ENCODE data around the gene CACNA1C. TPM values are rescaled to one million over a fixed set of nuclear protein-coding genes. Genes with fewer than 3 reads are reported as not detected.

Gene CACNA1C
- total RNA-seq, 1 donor from 2014 or later: 1.6 TPM

DNA sequence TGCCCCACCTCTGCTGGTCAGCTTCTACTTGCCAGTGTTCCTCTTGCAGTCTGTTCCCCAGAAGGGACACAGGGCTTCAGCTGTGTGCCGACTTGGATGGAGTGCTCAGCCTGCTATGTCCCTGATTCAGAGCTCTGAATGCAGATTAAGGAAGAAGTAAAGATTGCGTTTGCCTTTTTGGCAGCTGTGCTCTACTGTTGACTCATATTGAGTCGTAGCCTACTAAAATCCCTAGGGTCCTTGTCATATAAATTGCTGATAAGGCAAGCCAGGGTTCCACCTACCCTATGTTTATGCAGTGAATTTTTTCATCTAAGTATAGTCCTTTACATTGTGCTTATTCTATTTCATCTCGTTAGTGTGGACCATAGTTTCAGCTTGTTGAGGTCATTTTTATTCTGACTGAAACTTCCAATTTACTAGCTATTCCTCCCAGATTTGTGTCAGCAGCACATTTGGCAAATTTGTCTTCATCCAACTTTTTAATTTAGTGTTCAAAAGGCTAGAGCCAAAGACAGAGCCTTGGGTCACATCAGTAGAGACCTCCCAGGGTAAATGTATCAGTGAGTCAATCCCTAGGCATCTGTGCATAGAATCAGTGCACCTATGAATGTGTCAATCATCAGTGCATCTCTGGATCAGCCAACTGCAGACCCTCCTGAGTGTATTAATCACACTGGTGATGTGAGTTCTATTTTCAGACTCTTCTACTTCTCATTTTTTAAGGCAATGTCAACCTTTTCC, 31.9 kb downstream of the CACNA1C start:
- peaks cover 4% of the 10 kb centered on the region for H3K36me3 Mint-ChIP-seq (ENCODE audit: low read depth)
- peaks cover 7% of the 10 kb centered on the region for H3K9me3 Mint-ChIP-seq
- peaks cover 4% of the 10 kb centered on the region for H3K27me3 Mint-ChIP-seq (ENCODE audit: low read depth)
- no peak overlapping the region for H3K4me3 Mint-ChIP-seq
- H3K27ac Mint-ChIP-seq (ENCODE audit: unreplicated experiment): no peak overlapping the region
- TF ChIP-seq, protein P1, sequence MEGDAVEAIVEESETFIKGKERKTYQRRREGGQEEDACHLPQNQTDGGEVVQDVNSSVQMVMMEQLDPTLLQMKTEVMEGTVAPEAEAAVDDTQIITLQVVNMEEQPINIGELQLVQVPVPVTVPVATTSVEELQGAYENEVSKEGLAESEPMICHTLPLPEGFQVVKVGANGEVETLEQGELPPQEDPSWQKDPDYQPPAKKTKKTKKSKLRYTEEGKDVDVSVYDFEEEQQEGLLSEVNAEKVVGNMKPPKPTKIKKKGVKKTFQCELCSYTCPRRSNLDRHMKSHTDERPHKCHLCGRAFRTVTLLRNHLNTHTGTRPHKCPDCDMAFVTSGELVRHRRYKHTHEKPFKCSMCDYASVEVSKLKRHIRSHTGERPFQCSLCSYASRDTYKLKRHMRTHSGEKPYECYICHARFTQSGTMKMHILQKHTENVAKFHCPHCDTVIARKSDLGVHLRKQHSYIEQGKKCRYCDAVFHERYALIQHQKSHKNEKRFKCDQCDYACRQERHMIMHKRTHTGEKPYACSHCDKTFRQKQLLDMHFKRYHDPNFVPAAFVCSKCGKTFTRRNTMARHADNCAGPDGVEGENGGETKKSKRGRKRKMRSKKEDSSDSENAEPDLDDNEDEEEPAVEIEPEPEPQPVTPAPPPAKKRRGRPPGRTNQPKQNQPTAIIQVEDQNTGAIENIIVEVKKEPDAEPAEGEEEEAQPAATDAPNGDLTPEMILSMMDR (conservative IDR thresholded peaks at IDR 0.05): no peak
- H3K4me1 Mint-ChIP-seq: peaks cover 3% of the 10 kb centered on the region
- no peak for DNase-seq (ENCODE audit: low read depth, low spot score)

DNA sequence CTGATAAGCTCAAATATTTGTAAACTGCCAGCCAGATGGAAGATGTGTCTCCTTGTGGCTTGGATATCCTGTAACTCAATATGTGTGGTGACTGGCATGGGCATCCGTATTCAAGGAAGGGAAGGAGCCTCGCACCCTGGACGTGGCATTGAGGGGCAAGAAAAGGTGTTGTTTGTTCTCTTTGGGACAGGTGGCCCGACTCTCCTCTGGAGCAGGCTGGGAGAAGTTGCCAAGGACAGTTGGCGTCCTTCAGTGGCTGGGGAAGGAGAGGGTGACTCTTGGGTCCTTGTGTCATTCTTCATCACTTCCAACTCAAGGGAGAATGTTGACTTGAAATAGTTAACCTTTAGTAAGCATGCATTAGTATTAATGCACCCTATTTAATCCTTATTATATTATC, 39.6 kb downstream of the CACNA1C start:
- H3K27ac Mint-ChIP-seq (ENCODE audit: unreplicated experiment): no peak overlapping the region
- H3K27me3 Mint-ChIP-seq (ENCODE audit: low read depth): no peaks in the 10 kb centered on the region
- no peaks in the 10 kb centered on the region for H3K9me3 Mint-ChIP-seq
- no peaks in the 10 kb centered on the region for H3K36me3 Mint-ChIP-seq (ENCODE audit: low read depth)
- no peak for DNase-seq (ENCODE audit: low read depth, low spot score)
- no peak overlapping the region for H3K4me3 Mint-ChIP-seq
- TF ChIP-seq, protein P1 (conservative IDR thresholded peaks at IDR 0.05): no peak
- peaks cover 3% of the 10 kb centered on the region for H3K4me1 Mint-ChIP-seq

DNA sequence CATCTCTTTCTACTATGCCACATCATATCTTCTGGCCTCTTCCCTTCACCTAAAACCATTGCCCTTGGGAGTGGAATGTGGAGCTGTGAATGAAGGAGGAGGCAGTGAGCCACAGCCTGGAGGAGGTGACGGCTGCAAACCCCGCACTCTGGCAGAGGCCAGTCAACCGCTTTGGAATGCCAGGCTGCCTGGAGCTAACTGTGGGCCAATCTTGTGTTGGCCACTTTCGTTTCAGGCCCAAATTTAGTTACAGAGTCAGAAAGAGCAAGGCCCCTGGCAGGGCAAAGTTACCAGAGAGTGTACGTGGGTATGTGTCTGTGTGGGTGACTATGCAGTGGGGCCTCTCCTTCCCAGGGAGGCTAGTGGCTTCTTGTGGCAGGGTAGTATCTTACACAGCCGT, 40.1 kb downstream of the CACNA1C start:
- no peak for DNase-seq (ENCODE audit: low read depth, low spot score)
- no peak overlapping the region for H3K4me3 Mint-ChIP-seq
- H3K27ac Mint-ChIP-seq (ENCODE audit: unreplicated experiment): no peak overlapping the region
- H3K9me3 Mint-ChIP-seq: no peaks in the 10 kb centered on the region
- peaks cover 5% of the 10 kb centered on the region for H3K4me1 Mint-ChIP-seq
- TF ChIP-seq, protein P1 (conservative IDR thresholded peaks at IDR 0.05): no peak
- no peaks in the 10 kb centered on the region for H3K36me3 Mint-ChIP-seq (ENCODE audit: low read depth)
- no peaks in the 10 kb centered on the region for H3K27me3 Mint-ChIP-seq (ENCODE audit: low read depth)

DNA sequence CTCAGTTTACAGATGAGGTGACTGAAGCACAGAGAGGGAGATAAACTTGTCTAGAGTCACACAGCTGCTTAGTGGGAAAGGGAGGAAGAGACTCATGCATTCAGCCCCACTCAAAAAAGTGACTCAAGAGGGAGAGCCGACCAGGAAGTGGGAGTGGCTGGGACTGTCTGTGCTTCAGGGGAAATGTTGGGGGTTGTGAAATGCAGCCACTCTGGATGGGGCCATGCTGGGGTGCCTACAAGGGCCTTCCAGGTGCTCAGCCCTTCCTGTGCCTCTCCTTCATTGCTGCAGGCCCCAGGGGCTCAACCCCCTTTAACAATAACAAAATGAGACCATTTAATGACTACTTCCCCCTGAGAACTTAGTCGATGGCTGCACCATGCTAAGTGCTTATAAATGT, 41.8 kb downstream of the CACNA1C start:
- Mint-ChIP-seq H3K36me3 (ENCODE audit: low read depth) (no peaks in the 10 kb centered on the region), H3K9me3 (no peaks in the 10 kb centered on the region), H3K4me1 (peaks cover 7% of the 10 kb centered on the region), H3K27ac (ENCODE audit: unreplicated experiment) (peak overlapping the region; percentile 78), H3K4me3 (no peak overlapping the region), H3K27me3 (ENCODE audit: low read depth) (no peaks in the 10 kb centered on the region)
- TF ChIP-seq, protein P1 (conservative IDR thresholded peaks at IDR 0.05): no peak
- no peak for DNase-seq (ENCODE audit: low read depth, low spot score)

DNA sequence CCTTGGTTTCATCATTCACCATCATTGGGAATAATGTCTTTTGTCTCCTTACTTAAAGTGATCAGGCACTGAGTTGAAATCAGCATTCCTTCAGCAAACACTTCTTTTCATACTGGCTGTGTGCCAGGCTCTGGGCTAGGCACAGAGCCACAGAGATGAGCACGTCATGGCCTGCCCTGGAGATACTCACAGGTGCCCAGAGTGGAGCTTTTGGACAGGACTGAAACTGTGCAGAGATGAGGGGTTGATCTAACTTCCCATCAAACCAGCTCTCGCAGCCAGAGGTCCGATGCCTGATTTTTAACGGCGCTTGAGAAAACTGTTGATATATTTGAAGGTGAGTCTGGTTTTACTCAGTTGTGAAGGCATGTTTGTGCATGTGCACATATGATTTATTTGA, 43.1 kb downstream of the CACNA1C start:
- TF ChIP-seq, protein P1 (conservative IDR thresholded peaks at IDR 0.05): no peak
- Mint-ChIP-seq H3K9me3 (no peaks in the 10 kb centered on the region), H3K4me1 (peaks cover 7% of the 10 kb centered on the region), H3K36me3 (ENCODE audit: low read depth) (no peaks in the 10 kb centered on the region), H3K27me3 (ENCODE audit: low read depth) (no peaks in the 10 kb centered on the region), H3K4me3 (no peak overlapping the region), H3K27ac (ENCODE audit: unreplicated experiment) (no peak overlapping the region)
- no peak for DNase-seq (ENCODE audit: low read depth, low spot score)
